GM12875 (cell line): ENCODE data around the gene ARHGEF7.
"Not testable (repeated sequence)": the region's sequence is repeated elsewhere in the genome, so short reads cannot be mapped to it uniquely, and the experiment has no call there.

ENCODE experiments used
- H3K4me3 ChIP-seq: one replicate; pipeline ENCODE4 v1.5.1; 2011; ENCODE audit warnings: low read depth, low read length, control low read depth
- TF ChIP-seq, protein P1 (sequence below): IDR thresholded peaks from 2 replicates; pipeline ENCODE4 v1.5.1; 2011; ENCODE audit warnings: low read depth, mild to moderate bottlenecking, control low read depth, inconsistent platforms, low read length, moderate library complexity, borderline replicate concordance; ENCODE audit not compliant: insufficient read depth

Gene ARHGEF7, protein sequence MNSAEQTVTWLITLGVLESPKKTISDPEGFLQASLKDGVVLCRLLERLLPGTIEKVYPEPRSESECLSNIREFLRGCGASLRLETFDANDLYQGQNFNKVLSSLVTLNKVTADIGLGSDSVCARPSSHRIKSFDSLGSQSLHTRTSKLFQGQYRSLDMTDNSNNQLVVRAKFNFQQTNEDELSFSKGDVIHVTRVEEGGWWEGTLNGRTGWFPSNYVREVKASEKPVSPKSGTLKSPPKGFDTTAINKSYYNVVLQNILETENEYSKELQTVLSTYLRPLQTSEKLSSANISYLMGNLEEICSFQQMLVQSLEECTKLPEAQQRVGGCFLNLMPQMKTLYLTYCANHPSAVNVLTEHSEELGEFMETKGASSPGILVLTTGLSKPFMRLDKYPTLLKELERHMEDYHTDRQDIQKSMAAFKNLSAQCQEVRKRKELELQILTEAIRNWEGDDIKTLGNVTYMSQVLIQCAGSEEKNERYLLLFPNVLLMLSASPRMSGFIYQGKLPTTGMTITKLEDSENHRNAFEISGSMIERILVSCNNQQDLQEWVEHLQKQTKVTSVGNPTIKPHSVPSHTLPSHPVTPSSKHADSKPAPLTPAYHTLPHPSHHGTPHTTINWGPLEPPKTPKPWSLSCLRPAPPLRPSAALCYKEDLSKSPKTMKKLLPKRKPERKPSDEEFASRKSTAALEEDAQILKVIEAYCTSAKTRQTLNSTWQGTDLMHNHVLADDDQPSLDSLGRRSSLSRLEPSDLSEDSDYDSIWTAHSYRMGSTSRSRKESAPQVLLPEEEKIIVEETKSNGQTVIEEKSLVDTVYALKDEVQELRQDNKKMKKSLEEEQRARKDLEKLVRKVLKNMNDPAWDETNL

DNA sequence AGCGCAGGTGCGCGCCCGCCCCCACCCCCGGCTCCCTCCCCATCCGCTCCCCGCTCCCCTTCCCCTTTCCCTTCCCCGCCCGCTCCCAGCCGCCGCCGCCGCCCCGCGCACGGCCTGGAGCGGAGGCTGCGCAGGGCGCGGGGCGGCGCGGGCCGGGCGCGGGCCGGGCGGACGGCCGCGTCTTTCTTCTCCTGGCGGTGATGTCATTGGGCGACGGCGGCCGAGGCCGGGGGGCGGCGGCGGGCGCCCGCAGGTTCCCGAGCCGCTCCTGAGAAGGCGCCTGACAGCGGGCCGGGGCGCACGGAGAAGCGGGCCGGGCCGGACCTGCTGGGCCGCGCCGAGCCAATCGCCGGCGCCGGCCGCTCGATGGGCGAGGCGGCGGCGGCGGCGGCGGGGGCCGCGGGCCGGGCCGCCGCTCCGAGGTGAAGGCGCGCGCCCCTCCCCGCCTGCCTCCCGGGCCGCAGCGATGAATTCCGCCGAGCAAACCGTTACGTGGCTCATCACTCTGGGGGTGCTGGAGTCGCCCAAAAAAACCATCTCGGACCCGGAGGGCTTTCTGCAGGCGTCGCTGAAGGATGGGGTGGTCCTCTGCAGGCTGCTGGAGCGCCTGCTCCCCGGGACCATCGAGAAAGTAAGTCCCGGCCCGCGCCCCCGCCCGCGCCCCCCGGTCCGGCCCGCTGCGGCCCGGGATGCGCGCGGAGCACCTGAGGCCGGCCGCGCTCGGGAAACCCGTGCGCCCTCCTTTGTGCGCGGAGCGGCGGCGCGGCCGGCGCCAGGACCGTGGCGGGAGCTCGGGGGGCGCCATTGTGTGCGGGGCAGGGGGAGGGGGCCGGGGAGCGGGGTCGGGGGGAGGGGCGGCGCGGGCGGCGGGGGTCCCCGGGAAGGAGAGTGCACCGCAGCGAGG lies at the start of gene ARHGEF7:
Gene ARHGEF7 (plus strand): TSS at position 250 of the 904 bp plus-strand sequence. CDS start 217 bp downstream, at position 467.
- H3K4me3 ChIP-seq = peak within 1 kb of the TSS; percentile 44

DNA sequence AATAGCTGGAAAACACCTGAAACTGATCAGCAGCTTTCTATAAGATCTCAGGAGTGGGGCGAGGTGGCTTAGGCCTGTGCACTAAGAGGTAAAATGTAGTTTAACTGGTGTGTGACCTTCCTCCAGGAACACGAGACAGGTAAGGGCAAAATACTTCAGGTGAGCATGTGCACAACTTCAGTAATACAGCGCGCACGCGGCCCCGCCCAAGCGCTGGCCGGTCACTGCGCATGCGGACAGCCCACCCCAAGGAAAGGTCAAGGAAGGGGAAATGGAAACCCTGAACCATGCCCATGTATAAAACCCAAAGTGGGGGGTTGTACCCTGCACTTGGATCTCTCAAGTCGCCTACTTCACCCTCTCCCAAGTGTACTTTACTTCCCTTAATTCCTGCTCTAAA lies 49.4 kb upstream of the ARHGEF7 start:
- H3K4me3 ChIP-seq = no peak overlapping the region
- TF ChIP-seq, protein P1, sequence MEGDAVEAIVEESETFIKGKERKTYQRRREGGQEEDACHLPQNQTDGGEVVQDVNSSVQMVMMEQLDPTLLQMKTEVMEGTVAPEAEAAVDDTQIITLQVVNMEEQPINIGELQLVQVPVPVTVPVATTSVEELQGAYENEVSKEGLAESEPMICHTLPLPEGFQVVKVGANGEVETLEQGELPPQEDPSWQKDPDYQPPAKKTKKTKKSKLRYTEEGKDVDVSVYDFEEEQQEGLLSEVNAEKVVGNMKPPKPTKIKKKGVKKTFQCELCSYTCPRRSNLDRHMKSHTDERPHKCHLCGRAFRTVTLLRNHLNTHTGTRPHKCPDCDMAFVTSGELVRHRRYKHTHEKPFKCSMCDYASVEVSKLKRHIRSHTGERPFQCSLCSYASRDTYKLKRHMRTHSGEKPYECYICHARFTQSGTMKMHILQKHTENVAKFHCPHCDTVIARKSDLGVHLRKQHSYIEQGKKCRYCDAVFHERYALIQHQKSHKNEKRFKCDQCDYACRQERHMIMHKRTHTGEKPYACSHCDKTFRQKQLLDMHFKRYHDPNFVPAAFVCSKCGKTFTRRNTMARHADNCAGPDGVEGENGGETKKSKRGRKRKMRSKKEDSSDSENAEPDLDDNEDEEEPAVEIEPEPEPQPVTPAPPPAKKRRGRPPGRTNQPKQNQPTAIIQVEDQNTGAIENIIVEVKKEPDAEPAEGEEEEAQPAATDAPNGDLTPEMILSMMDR = no peak

More for the DNA sequence above, at the start of gene ARHGEF7:
- TF ChIP-seq, protein P1 = no peak

DNA sequence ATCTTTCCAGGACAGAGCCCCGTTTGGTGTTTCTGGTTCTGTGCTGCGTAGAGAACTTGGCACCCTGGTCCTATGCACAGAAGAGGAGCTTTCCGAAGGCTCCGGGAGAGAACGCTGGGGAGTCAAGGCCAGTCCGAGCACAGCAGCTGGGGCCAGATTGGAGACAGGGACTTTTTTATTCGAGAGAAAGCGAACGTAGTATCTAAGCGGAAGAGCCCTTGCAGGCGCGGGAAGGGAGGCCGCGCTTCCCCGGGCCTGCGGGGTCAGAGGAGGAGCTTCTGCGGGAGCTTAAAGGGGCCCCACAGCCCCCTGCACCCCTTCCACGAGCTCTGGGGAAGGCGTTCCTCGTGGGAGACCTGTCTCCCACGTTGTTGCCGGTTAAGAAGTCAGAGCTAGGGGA lies 48.6 kb upstream of the ARHGEF7 start:
- no peak overlapping the region for H3K4me3 ChIP-seq

DNA sequence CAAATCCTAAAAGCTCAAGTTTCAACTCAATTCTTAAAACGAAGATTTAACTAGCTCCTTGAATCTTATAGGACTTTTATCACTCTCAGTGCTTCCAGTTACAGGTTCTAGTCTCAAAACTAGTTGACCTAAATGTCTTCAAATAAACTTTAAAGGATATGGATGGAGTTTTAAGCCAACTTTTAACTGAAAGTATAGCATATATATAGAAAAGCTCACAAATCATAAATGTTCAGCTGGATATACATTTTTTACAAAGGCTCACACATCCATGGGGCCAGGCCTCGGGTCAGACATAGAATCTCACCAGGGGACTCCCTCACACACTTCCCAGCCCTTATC lies 47.1 kb upstream of the ARHGEF7 start:
- TF ChIP-seq, protein P1 = no peak
- no peak overlapping the region for H3K4me3 ChIP-seq

More for the DNA sequence above, 48.6 kb upstream of the ARHGEF7 start:
- TF ChIP-seq, protein P1 = no peak

DNA sequence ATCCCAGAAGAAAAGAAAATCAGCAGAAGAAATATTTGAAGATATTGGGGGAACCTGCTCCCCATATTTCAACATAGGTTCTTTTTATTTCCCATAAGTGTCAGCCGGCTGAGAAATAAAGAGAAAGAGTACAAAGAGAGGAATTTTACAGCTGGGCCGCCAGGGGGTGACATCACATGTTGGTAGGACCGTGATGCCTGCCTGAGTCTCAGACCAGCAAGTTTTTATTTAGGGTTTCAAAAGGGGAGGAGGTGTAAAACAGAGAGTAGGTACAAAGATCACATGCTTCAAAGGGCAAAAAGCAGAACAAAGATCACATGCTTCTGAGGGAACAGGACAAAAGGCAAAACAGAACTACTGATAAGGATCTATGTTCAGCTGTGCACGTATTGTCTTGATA lies 44.0 kb upstream of the ARHGEF7 start:
- H3K4me3 ChIP-seq = not testable (repeated sequence)

DNA sequence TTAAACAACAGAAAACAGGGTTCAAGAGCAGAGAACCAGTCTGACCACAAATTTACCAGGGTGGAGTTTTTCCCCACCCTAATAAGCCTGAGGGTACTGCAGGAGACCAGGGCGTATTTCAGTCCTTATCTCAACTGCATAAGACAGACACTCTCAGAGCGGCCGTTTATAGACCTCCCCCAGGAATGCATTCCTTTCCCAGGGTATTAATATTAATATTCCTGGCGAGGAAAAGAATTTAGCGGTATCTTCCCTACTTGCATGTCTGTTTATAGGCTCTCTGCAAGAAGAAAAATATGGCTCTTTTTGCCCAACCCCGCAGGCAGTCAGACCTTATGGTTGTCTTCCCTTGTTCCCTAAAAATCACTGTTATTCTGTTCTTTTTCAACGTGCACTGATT lies 43.6 kb upstream of the ARHGEF7 start:
- H3K4me3 ChIP-seq = not testable (repeated sequence)

DNA sequence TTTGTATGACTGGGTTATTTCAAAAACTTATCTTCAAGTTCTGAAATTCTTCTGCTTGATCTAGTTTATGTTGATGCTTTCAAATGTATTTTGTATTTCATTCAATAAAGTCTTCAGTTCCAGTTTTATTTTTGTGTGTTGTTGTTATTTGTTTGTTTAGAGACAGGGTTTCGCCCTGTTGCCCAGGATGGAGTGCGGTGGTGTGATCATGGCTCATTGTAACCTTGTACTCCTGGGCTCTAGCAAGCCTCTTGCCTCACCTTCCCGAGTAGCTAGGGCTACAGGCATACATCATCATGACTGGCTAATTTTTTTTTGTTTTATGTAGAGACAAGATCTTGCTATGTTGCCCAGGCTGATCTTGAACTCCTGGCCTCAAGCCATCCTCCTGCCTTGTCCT lies 40.3 kb upstream of the ARHGEF7 start:
- no peak overlapping the region for H3K4me3 ChIP-seq
- TF ChIP-seq, protein P1 = no peak
